GM23338 (cell line): ENCODE data around the gene C11orf24. TPM values are rescaled to one million over a fixed set of nuclear protein-coding genes. Genes with fewer than 3 reads are reported as not detected.

Source experiments
- ATAC-seq: fragments of 200-7000 bp; cut with Tn5 transposase; 3 replicates; pipeline ENCODE4 v1.9.1; 2020
- DNase-seq: peaks from one replicate; pipeline ENCODE4 v3.0.0-alpha.2; 2015; ENCODE audit warnings: low spot score
- H2AFZ ChIP-seq: fragments of 200-600 bp; sonication (generic); 2 replicates; pipeline ENCODE4 v1.8.0; 2016; ENCODE audit warnings: antibody characterized with exemption, mild to moderate bottlenecking, moderate library complexity
- H3F3A ChIP-seq: fragments of 200-600 bp; sonication (generic); replicated peaks from 2 replicates; pipeline ENCODE4 v1.8.0; 2017; ENCODE audit warnings: antibody characterized with exemption, mixed run types, low read depth
- H3K27ac ChIP-seq: fragments of 200-600 bp; sonication (generic); 2 replicates; pipeline ENCODE4 v1.6.1; 2016; ENCODE audit warnings: low read depth
- H3K27me3 ChIP-seq: fragments of 200-600 bp; sonication (generic); 2 replicates; pipeline ENCODE4 v1.8.0; 2016; ENCODE audit warnings: mild to moderate bottlenecking, mixed run types, moderate library complexity; ENCODE audit not compliant: insufficient read depth
- H3K36me3 ChIP-seq: fragments of 200-600 bp; sonication (generic); 2 replicates; pipeline ENCODE4 v1.8.0; 2016; ENCODE audit warnings: mild to moderate bottlenecking; ENCODE audit not compliant: insufficient read depth
- H3K4me1 ChIP-seq: fragments of 200-600 bp; sonication (generic); 2 replicates; pipeline ENCODE4 v1.8.0; 2016; ENCODE audit warnings: mild to moderate bottlenecking, moderate library complexity; ENCODE audit not compliant: insufficient read depth
- H3K4me2 ChIP-seq: fragments of 200-600 bp; sonication (generic); 2 replicates; pipeline ENCODE4 v1.7.1; 2017; ENCODE audit warnings: mixed run types
- H3K4me3 ChIP-seq: fragments of 200-600 bp; sonication (generic); 2 replicates; pipeline ENCODE4 v1.6.1; 2016; ENCODE audit warnings: mixed run types
- H3K79me2 ChIP-seq: fragments of 200-600 bp; sonication (generic); replicated peaks from 2 replicates; pipeline ENCODE4 v1.8.0; 2017; ENCODE audit warnings: mild to moderate bottlenecking; ENCODE audit not compliant: insufficient read depth
- H3K9me2 ChIP-seq: fragments of 200-600 bp; sonication (generic); 2 replicates; pipeline ENCODE4 v1.8.0; 2017; ENCODE audit not compliant: insufficient read depth
- H4K20me1 ChIP-seq: fragments of 200-600 bp; sonication (generic); replicated peaks from 2 replicates; pipeline ENCODE4 v1.8.0; 2017; ENCODE audit warnings: mild to moderate bottlenecking; ENCODE audit not compliant: insufficient read depth
- H3K27ac Mint-ChIP-seq: 2 replicates; pipeline ENCODE4 v1.8.0; 2020; ENCODE audit warnings: inconsistent platforms, mild to moderate bottlenecking, moderate library complexity, mixed read lengths
- H3K27me3 Mint-ChIP-seq: 3 replicates; pipeline ENCODE4 v1.8.0; 2022; ENCODE audit warnings: low read depth, mild to moderate bottlenecking, moderate library complexity, mixed read lengths, inconsistent platforms; ENCODE audit not compliant: insufficient read depth, poor library complexity
- H3K36me3 Mint-ChIP-seq: 3 replicates; pipeline ENCODE4 v1.8.0; 2021; ENCODE audit warnings: low read depth, mild to moderate bottlenecking, inconsistent platforms, moderate library complexity, mixed read lengths
- H3K4me1 Mint-ChIP-seq: 3 replicates; pipeline ENCODE4 v1.8.0; 2020; ENCODE audit warnings: mild to moderate bottlenecking, inconsistent platforms, mixed read lengths
- H3K4me3 Mint-ChIP-seq: 3 replicates; pipeline ENCODE4 v1.8.0; 2021; ENCODE audit warnings: moderate library complexity, mild to moderate bottlenecking, inconsistent platforms, mixed read lengths
- H3K9me3 Mint-ChIP-seq: 3 replicates; pipeline ENCODE4 v1.8.0; 2020; ENCODE audit warnings: moderate library complexity, mild to moderate bottlenecking, inconsistent platforms, mixed read lengths
- CREB1 ChIP-seq: fragments of 250-450 bp; sonication (Bioruptor Pico); IDR thresholded peaks from 2 replicates; pipeline ENCODE4 v1.5.0; 2020; ENCODE audit warnings: low read depth, mild to moderate bottlenecking, moderate library complexity
- ETS1 ChIP-seq: IDR thresholded peaks from 2 replicates; pipeline ENCODE4 v1.6.1; 2016; ENCODE audit warnings: antibody characterized with exemption
- EZH2 ChIP-seq: fragments of 200-600 bp; sonication (generic); IDR thresholded peaks from one replicate; pipeline ENCODE4 v1.8.0; 2017; ENCODE audit warnings: antibody characterized with exemption, mild to moderate bottlenecking, low read depth; ENCODE audit not compliant: unreplicated experiment
- EZH2phosphoT487 ChIP-seq: fragments of 200-600 bp; sonication (generic); IDR thresholded peaks from one replicate; pipeline ENCODE4 v1.8.1; 2018; ENCODE audit warnings: antibody characterized with exemption; ENCODE audit not compliant: unreplicated experiment
- JUNB ChIP-seq: IDR thresholded peaks from one replicate; pipeline ENCODE4 v1.6.1; 2016; ENCODE audit warnings: antibody characterized with exemption; ENCODE audit not compliant: unreplicated experiment
- NANOG ChIP-seq: IDR thresholded peaks from 2 replicates; pipeline ENCODE4 v1.6.1; 2016; ENCODE audit warnings: antibody characterized with exemption, borderline replicate concordance
- POLR2AphosphoS5 ChIP-seq: IDR thresholded peaks from 2 replicates; pipeline ENCODE4 v1.6.1; 2016; ENCODE audit warnings: antibody characterized with exemption, low read depth
- STAT1 ChIP-seq: IDR thresholded peaks from one replicate; pipeline ENCODE4 v1.6.1; 2016; ENCODE audit warnings: antibody characterized with exemption; ENCODE audit not compliant: unreplicated experiment
- ZNF114 ChIP-seq: fragments of 250-450 bp; sonication (Bioruptor Pico); IDR thresholded peaks from 2 replicates; pipeline ENCODE4 v1.5.0; 2020; ENCODE audit warnings: mild to moderate bottlenecking, moderate library complexity
- ZNF331 ChIP-seq: fragments of 250-450 bp; sonication (Bioruptor Pico); IDR thresholded peaks from 2 replicates; pipeline ENCODE4 v1.5.0; 2020; ENCODE audit warnings: low read depth, mild to moderate bottlenecking, moderate library complexity
- ZNF462 ChIP-seq: fragments of 250-450 bp; sonication (Bioruptor Pico); IDR thresholded peaks from 2 replicates; pipeline ENCODE4 v1.5.0; 2020; ENCODE audit warnings: mild to moderate bottlenecking, moderate library complexity
- polyA plus RNA-seq: library from polyadenylated mRNA; unstranded; fragments of >200 nt; fragmentation: Nextera tagmentation; extraction: Ambion mirVana; gene quantifications from 2 replicates; pipeline ENCODE4 v1.2.1, GENCODE V29; 2016
- total RNA-seq: library from RNA; depleted of rRNA; stranded (reverse); fragments of >200 nt; shearing (Covaris generic); gene quantifications from 2 replicates; pipeline ENCODE4 v1.2.3, GENCODE V29; 2014
- TF ChIP-seq, protein P1 (sequence below), 2 experiments: fragments of 200-600 bp in 1 of 2; sonication (generic) in 1 of 2; conservative IDR thresholded peaks; 2 replicates each; pipeline versions ENCODE4 v1.5.1 to v1.6.1; 2016 to 2017; ENCODE audit warnings: antibody characterized with exemption in 2 of 2, low read depth in 2 of 2, mild to moderate bottlenecking in 2 of 2, moderate library complexity in 1 of 2
- TF ChIP-seq, protein P2 (sequence below): IDR thresholded peaks from one replicate; pipeline ENCODE4 v1.6.1; 2018; ENCODE audit warnings: antibody characterized with exemption; ENCODE audit not compliant: unreplicated experiment

Gene C11orf24
- total and polyA plus RNA-seq, 2 experiments from 2014 or later = 49.8 to 57.5 TPM

DNA sequence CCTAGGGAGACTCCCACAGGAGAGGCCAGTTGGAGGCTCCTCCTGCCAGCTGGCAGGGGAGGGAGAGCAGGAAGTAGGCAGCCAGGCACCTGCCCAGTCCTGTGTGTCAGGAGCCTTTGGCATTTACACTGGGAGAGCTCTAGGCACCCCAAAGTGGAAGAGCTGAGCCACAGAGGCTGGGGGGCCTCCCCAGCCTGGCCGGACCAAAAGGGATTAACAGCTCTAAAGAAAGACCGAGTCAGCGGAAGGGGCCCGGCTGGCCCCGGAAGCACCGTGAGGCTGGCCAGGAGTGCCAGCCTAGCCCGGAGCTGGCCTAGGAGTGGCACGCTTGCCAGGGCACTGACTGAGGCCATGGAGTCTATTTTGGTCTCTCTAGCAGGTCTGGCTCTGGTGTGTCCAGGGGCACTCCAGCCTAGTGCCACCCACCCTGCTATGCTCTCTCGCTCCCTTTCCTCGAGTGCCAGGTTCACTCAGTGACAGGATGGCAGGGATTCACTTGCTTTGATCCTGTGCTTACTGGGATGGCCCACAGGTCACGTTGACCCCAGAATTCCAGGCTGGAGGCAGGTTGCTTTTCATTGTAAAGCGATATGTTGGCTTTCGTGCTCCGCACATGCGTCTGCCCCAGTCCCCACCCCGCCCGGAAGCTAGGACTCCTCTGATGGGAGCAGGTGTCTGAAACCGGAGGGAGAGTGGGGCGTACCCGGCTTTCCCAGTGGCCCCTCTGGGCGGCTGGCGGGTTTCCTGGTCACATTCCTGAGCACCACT, 55.4 kb downstream of the C11orf24 start:
- H3K4me3 ChIP-seq = no peak overlapping the region
- H3K36me3 ChIP-seq = no peaks in the 10 kb centered on the region
- H2AFZ ChIP-seq = no peak overlapping the region
- peaks cover 7% of the 10 kb centered on the region for H3K4me1 ChIP-seq
- ATAC-seq = no peak
- no peak for TF ChIP-seq CREB1 (CRISPR knock-in tag)
- no peak for TF ChIP-seq ETS1
- TF ChIP-seq, protein P1, sequence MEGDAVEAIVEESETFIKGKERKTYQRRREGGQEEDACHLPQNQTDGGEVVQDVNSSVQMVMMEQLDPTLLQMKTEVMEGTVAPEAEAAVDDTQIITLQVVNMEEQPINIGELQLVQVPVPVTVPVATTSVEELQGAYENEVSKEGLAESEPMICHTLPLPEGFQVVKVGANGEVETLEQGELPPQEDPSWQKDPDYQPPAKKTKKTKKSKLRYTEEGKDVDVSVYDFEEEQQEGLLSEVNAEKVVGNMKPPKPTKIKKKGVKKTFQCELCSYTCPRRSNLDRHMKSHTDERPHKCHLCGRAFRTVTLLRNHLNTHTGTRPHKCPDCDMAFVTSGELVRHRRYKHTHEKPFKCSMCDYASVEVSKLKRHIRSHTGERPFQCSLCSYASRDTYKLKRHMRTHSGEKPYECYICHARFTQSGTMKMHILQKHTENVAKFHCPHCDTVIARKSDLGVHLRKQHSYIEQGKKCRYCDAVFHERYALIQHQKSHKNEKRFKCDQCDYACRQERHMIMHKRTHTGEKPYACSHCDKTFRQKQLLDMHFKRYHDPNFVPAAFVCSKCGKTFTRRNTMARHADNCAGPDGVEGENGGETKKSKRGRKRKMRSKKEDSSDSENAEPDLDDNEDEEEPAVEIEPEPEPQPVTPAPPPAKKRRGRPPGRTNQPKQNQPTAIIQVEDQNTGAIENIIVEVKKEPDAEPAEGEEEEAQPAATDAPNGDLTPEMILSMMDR (conservative IDR thresholded peaks at IDR 0.05; ENCODE audit: low read depth in 2 of 2) = no peak
- no peak for TF ChIP-seq POLR2AphosphoS5
- TF ChIP-seq ZNF331 (CRISPR knock-in tag) = no peak
- no peak for TF ChIP-seq EZH2
- TF ChIP-seq ZNF114 (CRISPR knock-in tag) = no peak
- TF ChIP-seq JUNB = no peak
- TF ChIP-seq STAT1 = no peak
- TF ChIP-seq, protein P2, sequence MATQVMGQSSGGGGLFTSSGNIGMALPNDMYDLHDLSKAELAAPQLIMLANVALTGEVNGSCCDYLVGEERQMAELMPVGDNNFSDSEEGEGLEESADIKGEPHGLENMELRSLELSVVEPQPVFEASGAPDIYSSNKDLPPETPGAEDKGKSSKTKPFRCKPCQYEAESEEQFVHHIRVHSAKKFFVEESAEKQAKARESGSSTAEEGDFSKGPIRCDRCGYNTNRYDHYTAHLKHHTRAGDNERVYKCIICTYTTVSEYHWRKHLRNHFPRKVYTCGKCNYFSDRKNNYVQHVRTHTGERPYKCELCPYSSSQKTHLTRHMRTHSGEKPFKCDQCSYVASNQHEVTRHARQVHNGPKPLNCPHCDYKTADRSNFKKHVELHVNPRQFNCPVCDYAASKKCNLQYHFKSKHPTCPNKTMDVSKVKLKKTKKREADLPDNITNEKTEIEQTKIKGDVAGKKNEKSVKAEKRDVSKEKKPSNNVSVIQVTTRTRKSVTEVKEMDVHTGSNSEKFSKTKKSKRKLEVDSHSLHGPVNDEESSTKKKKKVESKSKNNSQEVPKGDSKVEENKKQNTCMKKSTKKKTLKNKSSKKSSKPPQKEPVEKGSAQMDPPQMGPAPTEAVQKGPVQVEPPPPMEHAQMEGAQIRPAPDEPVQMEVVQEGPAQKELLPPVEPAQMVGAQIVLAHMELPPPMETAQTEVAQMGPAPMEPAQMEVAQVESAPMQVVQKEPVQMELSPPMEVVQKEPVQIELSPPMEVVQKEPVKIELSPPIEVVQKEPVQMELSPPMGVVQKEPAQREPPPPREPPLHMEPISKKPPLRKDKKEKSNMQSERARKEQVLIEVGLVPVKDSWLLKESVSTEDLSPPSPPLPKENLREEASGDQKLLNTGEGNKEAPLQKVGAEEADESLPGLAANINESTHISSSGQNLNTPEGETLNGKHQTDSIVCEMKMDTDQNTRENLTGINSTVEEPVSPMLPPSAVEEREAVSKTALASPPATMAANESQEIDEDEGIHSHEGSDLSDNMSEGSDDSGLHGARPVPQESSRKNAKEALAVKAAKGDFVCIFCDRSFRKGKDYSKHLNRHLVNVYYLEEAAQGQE = no peak
- TF ChIP-seq NANOG = no peak
- no peak for TF ChIP-seq ZNF462 (CRISPR knock-in tag)
- no peak for TF ChIP-seq EZH2phosphoT487
- H3K9me3 Mint-ChIP-seq = no peaks in the 10 kb centered on the region; the same call in 2 of the 3 replicates
- H3K4me2 ChIP-seq = no peak overlapping the region
- H3K4me3 Mint-ChIP-seq = no peak overlapping the region
- H3K4me1 Mint-ChIP-seq = peaks cover 20% of the 10 kb centered on the region
- peaks cover 7% of the 10 kb centered on the region; the same call in 1 of the 2 replicates for H4K20me1 ChIP-seq
- peaks cover 4% of the 10 kb centered on the region for H3K27me3 ChIP-seq
- DNase-seq = no peak
- no peak overlapping the region for H3K27ac Mint-ChIP-seq
- peaks cover 2% of the 10 kb centered on the region; the same call in 1 of the 3 replicates for H3K36me3 Mint-ChIP-seq
- H3K27me3 Mint-ChIP-seq = peaks cover 19% of the 10 kb centered on the region
- no peak overlapping the region for H3K27ac ChIP-seq
- H3F3A ChIP-seq = no peaks in the 10 kb centered on the region
- peaks cover 12% of the 10 kb centered on the region for H3K79me2 ChIP-seq
- no peaks in the 10 kb centered on the region for H3K9me2 ChIP-seq
